GM23338 (cell line): ENCODE results near the gene NPHP4.

Experiments used
- CREB1 ChIP-seq: fragments of 250-450 bp; sonication (Bioruptor Pico); IDR thresholded peaks from 2 replicates; pipeline ENCODE4 v1.5.0; 2020; ENCODE audit warnings: low read depth, mild to moderate bottlenecking, moderate library complexity
- CTCF ChIP-seq, 2 experiments: fragments of 200-600 bp in 1 of 2; sonication (generic) in 1 of 2; conservative IDR thresholded peaks; 2 replicates each; pipeline versions ENCODE4 v1.5.1 to v1.6.1; 2016 to 2017; ENCODE audit warnings: antibody characterized with exemption in 2 of 2, low read depth in 2 of 2, mild to moderate bottlenecking in 2 of 2, moderate library complexity in 1 of 2
- EZH2 ChIP-seq: fragments of 200-600 bp; sonication (generic); IDR thresholded peaks from one replicate; pipeline ENCODE4 v1.8.0; 2017; ENCODE audit warnings: antibody characterized with exemption, mild to moderate bottlenecking, low read depth; ENCODE audit not compliant: unreplicated experiment
- EZH2phosphoT487 ChIP-seq: fragments of 200-600 bp; sonication (generic); IDR thresholded peaks from one replicate; pipeline ENCODE4 v1.8.1; 2018; ENCODE audit warnings: antibody characterized with exemption; ENCODE audit not compliant: unreplicated experiment
- JUNB ChIP-seq: IDR thresholded peaks from one replicate; pipeline ENCODE4 v1.6.1; 2016; ENCODE audit warnings: antibody characterized with exemption; ENCODE audit not compliant: unreplicated experiment
- NANOG ChIP-seq: IDR thresholded peaks from 2 replicates; pipeline ENCODE4 v1.6.1; 2016; ENCODE audit warnings: antibody characterized with exemption, borderline replicate concordance
- POLR2AphosphoS5 ChIP-seq: IDR thresholded peaks from 2 replicates; pipeline ENCODE4 v1.6.1; 2016; ENCODE audit warnings: antibody characterized with exemption, low read depth
- ZNF462 ChIP-seq: fragments of 250-450 bp; sonication (Bioruptor Pico); IDR thresholded peaks from 2 replicates; pipeline ENCODE4 v1.5.0; 2020; ENCODE audit warnings: mild to moderate bottlenecking, moderate library complexity

- TF ChIP-seq EZH2 (no peak), CREB1 (CRISPR knock-in tag) (no peak), CTCF (conservative IDR thresholded peaks at IDR 0.05; ENCODE audit: low read depth in 2 of 2) (no peak), JUNB (no peak), NANOG (no peak), POLR2AphosphoS5 (no peak), EZH2phosphoT487 (no peak), ZNF462 (CRISPR knock-in tag) (no peak)
Measured at GRCh38 chr1:5882367-5883128, 109.7 kb downstream of the NPHP4 start.
